A673 (cell line): Measurements from ENCODE around the gene KPNA4.

Experiments
- EZH2 ChIP-seq: fragments of 200-600 bp; sonication (generic); IDR thresholded peaks from 2 replicates; pipeline ENCODE4 v1.6.1; 2017; ENCODE audit warnings: borderline replicate concordance, low read depth, mild to moderate bottlenecking, mixed read lengths, antibody characterized with exemption, low read length; ENCODE audit not compliant: poor library complexity, severe bottlenecking
- TF ChIP-seq, protein P1 (sequence below): fragments of 300-800, 200-600 bp; sonication (generic); conservative IDR thresholded peaks from 2 replicates; pipeline ENCODE4 v1.5.1; 2017; ENCODE audit warnings: low read depth, mild to moderate bottlenecking, antibody characterized with exemption, low read length, moderate library complexity, mixed read lengths

GRCh38 chr3:160554980-160555379, 10.4 kb downstream of the KPNA4 start:
- TF ChIP-seq EZH2 = no peak
- TF ChIP-seq, protein P1, sequence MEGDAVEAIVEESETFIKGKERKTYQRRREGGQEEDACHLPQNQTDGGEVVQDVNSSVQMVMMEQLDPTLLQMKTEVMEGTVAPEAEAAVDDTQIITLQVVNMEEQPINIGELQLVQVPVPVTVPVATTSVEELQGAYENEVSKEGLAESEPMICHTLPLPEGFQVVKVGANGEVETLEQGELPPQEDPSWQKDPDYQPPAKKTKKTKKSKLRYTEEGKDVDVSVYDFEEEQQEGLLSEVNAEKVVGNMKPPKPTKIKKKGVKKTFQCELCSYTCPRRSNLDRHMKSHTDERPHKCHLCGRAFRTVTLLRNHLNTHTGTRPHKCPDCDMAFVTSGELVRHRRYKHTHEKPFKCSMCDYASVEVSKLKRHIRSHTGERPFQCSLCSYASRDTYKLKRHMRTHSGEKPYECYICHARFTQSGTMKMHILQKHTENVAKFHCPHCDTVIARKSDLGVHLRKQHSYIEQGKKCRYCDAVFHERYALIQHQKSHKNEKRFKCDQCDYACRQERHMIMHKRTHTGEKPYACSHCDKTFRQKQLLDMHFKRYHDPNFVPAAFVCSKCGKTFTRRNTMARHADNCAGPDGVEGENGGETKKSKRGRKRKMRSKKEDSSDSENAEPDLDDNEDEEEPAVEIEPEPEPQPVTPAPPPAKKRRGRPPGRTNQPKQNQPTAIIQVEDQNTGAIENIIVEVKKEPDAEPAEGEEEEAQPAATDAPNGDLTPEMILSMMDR = no peak
